ENCODE measurements around the gene TXNL4B.

DNA sequence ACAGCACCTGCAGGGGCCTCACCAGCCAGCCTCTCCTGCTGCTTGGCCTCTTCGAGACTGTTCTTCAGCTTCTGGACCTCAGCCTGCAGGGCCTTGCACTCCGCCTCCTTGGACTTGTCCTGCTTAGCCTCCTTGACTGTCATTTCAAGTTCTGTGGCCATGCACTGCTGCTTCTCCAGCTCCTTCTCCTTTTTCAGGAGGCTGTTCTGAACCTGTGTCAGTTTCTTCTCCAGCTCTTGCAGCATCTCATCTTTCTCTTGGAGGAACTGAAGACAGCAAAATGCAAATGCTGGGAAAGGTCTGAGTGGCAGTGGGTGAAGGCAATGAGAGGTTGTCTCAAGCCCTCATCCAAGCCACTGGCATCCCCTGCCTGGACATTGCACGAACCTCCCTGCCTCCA, 39.3 kb upstream of the TXNL4B start:
- TF ChIP-seq POLR2AphosphoS5 (IDR thresholded peaks at IDR 0.05; ENCODE audit: low read depth, low read length) (no peak), POLR2A (IDR thresholded peaks at IDR 0.05; ENCODE audit: low read depth, low read length) (no peak), TAF1 (IDR thresholded peaks at IDR 0.05; ENCODE audit: low read depth, low read length) (no peak)
